Mammary epithelial cell (primary cell): ENCODE results near the gene ARHGAP4.

ENCODE experiments used
- EZH2 ChIP-seq: IDR thresholded peaks from 2 replicates; pipeline ENCODE4 v1.6.1; 2012; ENCODE audit warnings: low read length, inconsistent platforms, borderline replicate concordance
- TF ChIP-seq, protein P1 (sequence below), 2 donors: IDR thresholded peaks in 1 of 2; conservative IDR thresholded peaks in 1 of 2; 2 replicates each; pipeline ENCODE4 v1.5.1; 2011 to 2012; ENCODE audit warnings: inconsistent platforms in 2 of 2, low read length in 2 of 2, mild to moderate bottlenecking in 2 of 2, control low read depth in 1 of 2, low read depth in 1 of 2; ENCODE audit not compliant: insufficient read depth in 1 of 2; ENCODE audit errors: extremely low read depth in 1 of 2

DNA sequence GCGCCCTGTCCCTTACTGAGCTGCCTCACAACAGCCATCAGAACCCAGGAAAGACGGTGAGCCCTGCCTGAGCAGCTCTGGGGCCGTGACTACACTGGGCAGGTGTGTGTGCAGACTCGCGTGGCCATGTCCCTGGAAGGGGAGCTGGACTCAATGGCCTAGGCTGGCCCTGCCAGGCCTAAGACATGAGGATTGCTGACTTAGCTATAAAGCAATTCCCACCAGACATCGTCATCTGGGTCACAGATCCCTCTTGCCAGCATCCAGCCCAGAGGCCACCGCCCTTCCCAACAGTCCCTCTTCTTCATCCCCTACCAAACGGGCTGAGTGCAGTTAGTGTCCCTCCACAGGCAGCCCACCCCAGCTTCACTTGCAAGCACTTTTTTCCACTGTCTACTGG lies 5.1 kb upstream of the ARHGAP4 start:
- TF ChIP-seq, protein P1, sequence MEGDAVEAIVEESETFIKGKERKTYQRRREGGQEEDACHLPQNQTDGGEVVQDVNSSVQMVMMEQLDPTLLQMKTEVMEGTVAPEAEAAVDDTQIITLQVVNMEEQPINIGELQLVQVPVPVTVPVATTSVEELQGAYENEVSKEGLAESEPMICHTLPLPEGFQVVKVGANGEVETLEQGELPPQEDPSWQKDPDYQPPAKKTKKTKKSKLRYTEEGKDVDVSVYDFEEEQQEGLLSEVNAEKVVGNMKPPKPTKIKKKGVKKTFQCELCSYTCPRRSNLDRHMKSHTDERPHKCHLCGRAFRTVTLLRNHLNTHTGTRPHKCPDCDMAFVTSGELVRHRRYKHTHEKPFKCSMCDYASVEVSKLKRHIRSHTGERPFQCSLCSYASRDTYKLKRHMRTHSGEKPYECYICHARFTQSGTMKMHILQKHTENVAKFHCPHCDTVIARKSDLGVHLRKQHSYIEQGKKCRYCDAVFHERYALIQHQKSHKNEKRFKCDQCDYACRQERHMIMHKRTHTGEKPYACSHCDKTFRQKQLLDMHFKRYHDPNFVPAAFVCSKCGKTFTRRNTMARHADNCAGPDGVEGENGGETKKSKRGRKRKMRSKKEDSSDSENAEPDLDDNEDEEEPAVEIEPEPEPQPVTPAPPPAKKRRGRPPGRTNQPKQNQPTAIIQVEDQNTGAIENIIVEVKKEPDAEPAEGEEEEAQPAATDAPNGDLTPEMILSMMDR (conservative IDR thresholded peaks at IDR 0.05 in 1 of 2, IDR thresholded peaks at IDR 0.05 in 1 of 2; ENCODE audit: extremely low read depth in 1 of 2, insufficient read depth in 1 of 2, low read depth in 1 of 2, low read length in 2 of 2) = no peak
- TF ChIP-seq EZH2 = no peak
